Activated naive CD4-positive, alpha-beta T cell treated with anti-CD3 and anti-CD28 coated beads, Interleukin-2, amount 50 U/mL, for 72 hours (primary cell): ENCODE results near the gene VIPR2. TPM values are rescaled to one million over a fixed set of nuclear protein-coding genes. Genes with fewer than 3 reads are reported as not detected.
"Not testable (repeated sequence)": the region's sequence is repeated elsewhere in the genome, so short reads cannot be mapped to it uniquely, and the experiment has no call there.

Experiments
- ATAC-seq, 2 donors: fragments of 150-1000 bp; cut with Tn5 transposase; 2 replicates each; pipeline ENCODE4 v1.10.0; 2021; ENCODE audit warnings: mild to moderate bottlenecking in 2 of 2, moderate library complexity in 2 of 2
- DNase-seq, 2 donors: peaks; one replicate each; pipeline ENCODE4 v3.0.0; 2021 to 2022; ENCODE audit warnings: low spot score in 2 of 2
- H3K27ac Mint-ChIP-seq, 2 donors: one replicate each; pipeline ENCODE4 v1.8.0; 2022; ENCODE audit warnings: mild to moderate bottlenecking in 2 of 2, mixed read lengths in 2 of 2
- H3K36me3 Mint-ChIP-seq, 2 donors: one replicate each; pipeline ENCODE4 v1.8.0; 2022; ENCODE audit warnings: mixed read lengths in 2 of 2
- H3K9me3 Mint-ChIP-seq, 2 donors: one replicate each; pipeline ENCODE4 v1.8.0; 2022; ENCODE audit warnings: mixed read lengths in 2 of 2
- total RNA-seq, 2 donors: library from RNA; stranded (reverse); gene quantifications; one replicate each; pipeline ENCODE4 v1.2.3, GENCODE V29; 2022

VIPR2 gene
- total RNA-seq, 2 donors from 2014 or later = 0.55 to 1.8 TPM

GRCh38 chr7:159105066-159105780, 39.4 kb downstream of the VIPR2 start:
- Mint-ChIP-seq H3K27ac (no peak overlapping the region), H3K36me3 (peaks cover 0 to 10% of the 10 kb centered on the region in 2 donors), H3K9me3 (peaks cover 0 to 16% of the 10 kb centered on the region in 2 donors)
- ATAC-seq (no peak), DNase-seq (peak in 1 of 2 donors; percentile 44)

DNA sequence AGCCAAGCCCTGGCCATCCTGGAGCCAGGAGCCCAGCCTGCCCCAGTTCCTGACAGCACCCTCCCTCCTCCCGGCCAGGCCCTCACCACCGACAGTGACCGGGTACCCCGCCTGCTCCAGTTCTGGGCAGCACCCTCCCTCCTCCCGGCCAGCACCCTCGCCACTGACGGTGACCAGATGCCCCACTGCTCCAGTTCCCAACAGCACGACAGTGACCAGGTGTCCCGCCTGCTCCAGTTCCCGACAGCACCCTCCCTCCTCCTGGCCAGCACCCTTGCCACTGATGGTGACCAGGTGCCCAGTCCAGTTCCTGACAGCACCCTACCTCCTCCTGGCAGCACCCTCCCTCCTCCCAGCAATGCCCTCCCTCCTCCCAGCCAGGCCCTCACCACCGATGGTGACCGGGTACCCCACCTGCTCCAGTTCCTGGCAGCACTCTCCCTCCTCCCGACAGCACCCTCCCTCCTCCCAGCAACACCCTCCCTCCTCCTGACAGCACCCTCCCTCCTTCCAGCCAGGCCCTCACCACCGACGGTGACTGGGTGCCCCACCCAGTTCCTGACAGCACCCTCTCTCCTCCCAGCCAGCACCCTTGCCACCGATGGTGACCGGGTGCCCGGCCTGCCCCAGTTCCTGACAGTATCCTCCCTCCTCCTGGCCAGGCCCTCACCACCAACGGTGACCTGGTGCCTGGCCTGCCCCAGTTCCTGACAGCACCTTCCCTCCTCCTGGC, 40.3 kb downstream of the VIPR2 start:
- H3K27ac Mint-ChIP-seq = peak overlapping the region in 1 of 2 donors; percentile 77
- H3K36me3 Mint-ChIP-seq = peaks cover 0 to 10% of the 10 kb centered on the region in 2 donors
- ATAC-seq (no peak), DNase-seq (peak in 1 of 2 donors; percentile 35)
- peaks cover 0 to 16% of the 10 kb centered on the region in 2 donors for H3K9me3 Mint-ChIP-seq

DNA sequence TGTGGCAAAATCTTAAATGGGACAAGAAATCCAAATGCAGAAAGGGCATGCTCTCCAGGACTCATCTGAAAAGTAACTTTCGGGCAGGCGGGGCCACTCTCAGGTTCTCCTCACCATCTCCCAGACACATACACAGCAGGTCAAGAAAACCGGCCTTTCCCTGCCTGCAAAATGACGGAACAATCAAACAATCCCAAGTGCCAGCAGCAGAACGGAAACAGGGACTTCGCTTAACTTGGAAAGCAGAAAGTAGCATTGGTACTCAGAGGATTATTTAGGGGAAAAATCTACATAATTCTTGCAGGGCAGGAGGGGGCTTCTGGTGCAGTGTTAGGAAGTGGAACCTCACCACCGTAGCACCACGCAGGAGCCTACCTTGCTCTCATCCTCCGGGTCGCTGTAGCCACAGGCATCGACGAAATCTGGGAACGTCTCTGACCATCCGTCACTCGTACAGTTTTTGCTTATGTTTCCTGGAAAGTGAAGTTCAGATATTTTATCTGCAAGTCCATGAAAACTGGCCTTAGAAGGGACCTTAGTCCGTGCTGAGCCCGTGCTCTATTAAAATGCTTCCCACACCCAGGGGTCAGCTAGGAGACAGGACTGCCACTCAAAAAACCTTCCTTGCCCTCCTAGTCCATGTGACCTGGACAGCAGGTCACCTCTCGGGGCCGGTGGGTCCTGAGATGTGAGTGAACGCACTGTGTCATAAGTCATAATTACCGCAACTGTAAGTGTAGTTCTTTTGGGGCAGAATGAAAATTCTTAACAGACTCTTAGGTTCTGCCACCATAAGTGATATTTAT, 41.1 kb downstream of the VIPR2 start:
- H3K36me3 Mint-ChIP-seq = peaks cover 0 to 10% of the 10 kb centered on the region in 2 donors
- no peak overlapping the region for H3K27ac Mint-ChIP-seq
- DNase-seq (peak in 1 of 2 donors; percentile 30), ATAC-seq (no peak)
- H3K9me3 Mint-ChIP-seq = peaks cover 0 to 16% of the 10 kb centered on the region in 2 donors

GRCh38 chr7:159102681-159103381, 41.8 kb downstream of the VIPR2 start:
- peaks cover 0 to 16% of the 10 kb centered on the region in 2 donors for H3K9me3 Mint-ChIP-seq
- peaks cover 0 to 10% of the 10 kb centered on the region in 2 donors for H3K36me3 Mint-ChIP-seq
- no peak for ATAC-seq
- no peak overlapping the region for H3K27ac Mint-ChIP-seq
- DNase-seq = peak in 1 of 2 donors; percentile 28

DNA sequence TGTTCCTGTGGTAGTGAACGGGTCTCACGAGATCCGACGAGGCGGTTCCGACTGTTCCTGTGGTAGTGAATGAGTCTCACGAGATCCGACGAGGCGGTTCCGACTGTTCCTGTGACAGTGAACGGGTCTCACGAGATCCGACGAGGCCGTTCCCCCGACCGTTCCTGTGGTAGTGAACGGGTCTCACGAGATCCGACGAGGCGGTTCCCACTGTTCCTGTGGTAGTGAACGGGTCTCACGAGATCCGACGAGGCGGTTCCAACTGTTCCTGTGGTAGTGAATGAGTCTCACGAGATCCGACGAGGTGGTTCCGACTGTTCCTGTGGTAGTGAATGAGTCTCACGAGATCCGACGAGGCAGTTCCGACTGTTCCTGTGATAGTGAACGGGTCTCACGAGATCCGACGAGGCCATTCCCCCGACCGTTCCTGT, 43.0 kb downstream of the VIPR2 start:
- ATAC-seq, H3K36me3 Mint-ChIP-seq, DNase-seq: not testable (repeated sequence)
- Mint-ChIP-seq H3K9me3 (peaks cover 0 to 16% of the 10 kb centered on the region in 2 donors), H3K27ac (peak overlapping the region in 1 of 2 donors; percentile 34)

DNA sequence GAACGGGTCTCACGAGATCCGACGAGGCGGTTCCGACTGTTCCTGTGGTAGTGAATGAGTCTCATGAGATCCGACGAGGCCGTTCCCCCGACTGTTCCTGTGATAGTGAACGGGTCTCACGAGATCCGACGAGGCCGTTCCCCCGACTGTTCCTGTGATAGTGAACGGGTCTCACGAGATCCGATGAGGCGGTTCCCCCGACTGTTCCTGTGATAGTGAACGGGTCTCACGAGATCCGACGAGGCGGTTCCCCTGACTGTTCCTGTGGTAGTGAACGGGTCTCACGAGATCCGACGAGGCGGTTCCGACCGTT, 43.6 kb downstream of the VIPR2 start:
- not testable (repeated sequence) for H3K36me3 Mint-ChIP-seq, ATAC-seq, H3K27ac Mint-ChIP-seq, DNase-seq
- peaks cover 0 to 16% of the 10 kb centered on the region in 2 donors for H3K9me3 Mint-ChIP-seq

GRCh38 chr7:159100281-159101082, 44.2 kb downstream of the VIPR2 start:
- not testable (repeated sequence) for H3K27ac Mint-ChIP-seq, ATAC-seq, H3K36me3 Mint-ChIP-seq, DNase-seq
- peaks cover 0 to 16% of the 10 kb centered on the region in 2 donors for H3K9me3 Mint-ChIP-seq

- peaks cover 0 to 10% of the 10 kb centered on the region in 2 donors for H3K36me3 Mint-ChIP-seq
- ATAC-seq (no peak), DNase-seq (no peak)
- no peak overlapping the region for H3K27ac Mint-ChIP-seq
- H3K9me3 Mint-ChIP-seq = peaks cover 0 to 16% of the 10 kb centered on the region in 2 donors
Measured at GRCh38 chr7:159099711-159100231, 44.9 kb downstream of the VIPR2 start.

DNA sequence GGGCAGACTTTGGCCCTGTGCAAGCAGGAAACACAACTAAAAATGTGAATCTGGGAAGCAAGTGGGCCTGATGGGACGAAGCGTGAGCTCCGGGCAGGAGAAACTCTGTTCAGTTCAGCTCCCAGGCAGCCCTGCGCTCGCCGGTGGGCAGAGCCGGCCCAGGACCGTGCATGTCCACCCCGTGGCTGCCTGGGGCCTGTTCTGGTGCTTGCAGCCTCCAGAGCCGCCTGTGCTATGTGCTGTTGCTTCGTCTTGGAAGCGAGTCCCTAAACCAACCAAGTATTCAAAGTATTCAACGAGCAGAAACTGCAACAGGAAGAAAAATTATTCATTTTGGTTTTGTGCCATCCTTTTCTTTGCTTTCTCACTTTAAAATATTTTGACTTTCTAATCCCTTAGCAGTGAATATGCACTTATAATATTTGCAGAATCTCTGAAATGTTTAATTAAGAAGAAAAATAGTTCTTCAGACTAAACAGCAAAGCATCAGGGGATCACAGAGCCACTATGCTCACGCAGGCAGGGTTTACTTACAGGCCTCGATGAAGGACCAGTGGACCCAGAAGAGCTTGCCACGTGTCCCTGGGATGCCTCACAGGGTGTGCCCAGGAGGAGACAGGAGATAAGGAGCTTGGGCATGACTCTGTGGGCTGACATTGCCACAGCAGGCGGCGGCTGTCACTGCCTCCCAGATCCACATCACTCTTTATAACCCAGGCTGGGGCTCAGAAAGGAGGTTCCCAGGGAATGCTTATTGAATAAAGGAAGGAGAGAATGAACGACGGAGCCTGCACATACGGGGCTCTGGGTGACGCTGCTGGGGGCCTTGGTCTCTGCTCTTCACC, 45.6 kb downstream of the VIPR2 start:
- Mint-ChIP-seq H3K9me3 (peaks cover 0 to 16% of the 10 kb centered on the region in 2 donors), H3K36me3 (peaks cover 0 to 10% of the 10 kb centered on the region in 2 donors), H3K27ac (no peak overlapping the region)
- no peak for ATAC-seq
- DNase-seq = no peak

GRCh38 chr7:159098424-159098786, 46.3 kb downstream of the VIPR2 start:
- peaks cover 0 to 10% of the 10 kb centered on the region in 2 donors for H3K36me3 Mint-ChIP-seq
- DNase-seq (no peak), ATAC-seq (no peak)
- H3K9me3 Mint-ChIP-seq = peaks cover 0 to 16% of the 10 kb centered on the region in 2 donors
- H3K27ac Mint-ChIP-seq = no peak overlapping the region

DNA sequence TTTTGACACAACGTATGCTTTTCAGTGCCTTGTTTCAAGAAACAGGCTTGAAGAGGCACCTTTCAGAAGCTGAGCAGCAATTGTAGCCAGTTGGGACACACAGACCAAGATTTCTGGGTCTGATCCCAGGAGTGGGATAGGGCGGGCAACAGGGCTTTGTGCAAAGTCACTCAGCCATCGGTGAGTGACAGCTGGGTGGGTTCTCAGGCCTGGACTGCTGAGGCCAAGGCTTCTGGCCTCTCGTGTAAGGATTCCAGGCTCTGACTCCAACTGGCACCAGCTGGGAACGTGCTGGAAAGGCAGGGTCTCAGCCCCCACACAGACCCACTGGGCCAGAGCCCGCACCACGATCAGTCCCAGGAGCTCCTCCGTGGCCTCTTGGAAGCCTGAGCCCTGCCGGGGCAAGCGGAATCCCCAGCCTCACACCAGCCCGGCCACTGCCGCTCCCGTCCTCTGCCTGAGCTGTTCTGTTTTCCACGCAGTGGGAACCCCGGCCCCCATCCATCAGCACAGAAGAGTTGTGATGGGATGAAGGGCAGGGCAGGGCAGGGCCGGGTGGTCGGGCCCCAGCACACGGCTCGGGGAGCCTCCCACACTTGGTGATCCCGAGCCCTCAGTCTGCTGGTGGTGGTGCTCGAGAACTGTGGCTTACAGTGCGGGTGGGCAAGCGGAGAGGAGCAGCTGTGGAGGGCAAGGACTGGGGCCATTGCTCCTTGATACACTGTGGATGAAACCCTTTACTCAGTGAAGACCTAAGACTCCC, 46.8 kb downstream of the VIPR2 start:
- no peak overlapping the region for H3K27ac Mint-ChIP-seq
- ATAC-seq (no peak), DNase-seq (no peak)
- H3K9me3 Mint-ChIP-seq = peaks cover 0 to 16% of the 10 kb centered on the region in 2 donors
- peaks cover 0 to 10% of the 10 kb centered on the region in 2 donors for H3K36me3 Mint-ChIP-seq

DNA sequence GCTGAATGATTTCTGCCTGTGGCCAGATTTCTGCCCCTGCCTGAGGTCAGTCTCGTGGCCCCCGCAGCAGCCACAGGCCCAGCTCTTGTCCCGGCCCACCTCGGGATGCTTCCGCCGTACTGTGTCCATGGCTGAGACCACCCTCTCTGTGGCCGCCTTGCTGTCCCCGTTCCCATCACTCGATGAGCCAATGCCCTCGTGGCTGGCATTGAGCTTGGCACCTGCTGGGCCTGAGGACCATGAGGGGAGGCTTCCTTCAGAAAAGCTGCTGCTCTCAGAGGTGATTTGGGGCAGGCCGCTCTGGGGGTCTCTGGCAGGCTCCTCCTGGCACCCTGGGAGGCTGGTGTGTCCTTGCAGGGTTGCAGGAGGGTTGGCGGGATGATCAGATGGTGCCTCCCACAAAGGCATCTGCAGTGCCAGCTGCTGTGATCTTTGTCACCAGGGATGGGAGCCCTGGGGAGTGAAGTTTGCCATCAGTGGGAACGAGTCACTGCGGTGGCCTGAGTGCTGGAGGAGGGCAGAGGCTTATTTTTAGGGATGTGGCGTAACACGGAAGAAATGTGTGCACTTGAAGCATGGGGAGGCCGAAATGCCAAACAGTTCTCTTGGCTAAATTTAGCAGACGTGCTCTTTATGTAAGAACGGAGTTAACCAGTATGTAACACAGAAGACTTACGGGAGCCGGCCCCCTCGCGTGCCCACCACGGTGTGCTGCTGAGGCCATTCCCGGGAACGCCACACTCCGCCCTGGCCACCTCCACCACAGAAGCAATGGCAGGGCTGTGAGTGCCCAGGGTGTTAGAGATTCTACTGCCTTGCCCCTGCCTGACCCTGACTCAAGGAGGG, 47.7 kb downstream of the VIPR2 start:
- H3K27ac Mint-ChIP-seq = peak overlapping the region; percentile 22 to 41
- ATAC-seq = no peak
- peaks cover 0 to 4% of the 10 kb centered on the region in 2 donors for H3K36me3 Mint-ChIP-seq
- H3K9me3 Mint-ChIP-seq = peaks cover 0 to 12% of the 10 kb centered on the region in 2 donors
- DNase-seq = no peak

- Mint-ChIP-seq H3K36me3 (no peaks in the 10 kb centered on the region), H3K9me3 (peaks cover 0 to 2% of the 10 kb centered on the region in 2 donors), H3K27ac (no peak overlapping the region)
- DNase-seq (no peak), ATAC-seq (no peak)
Measured at GRCh38 chr7:159095979-159096411, 48.7 kb downstream of the VIPR2 start.
